ENCODE results near the gene PDE4B.

The PDE4B gene

GRCh38 chr1:66302815-66303214 is 510.1 kb downstream of the PDE4B start:
- H3K4me2 ChIP-seq (ENCODE audit: low read depth, low read length, poor library complexity, severe bottlenecking) = peak overlapping the region; percentile 70
- TF ChIP-seq EZH2phosphoT487 (IDR thresholded peaks at IDR 0.05; ENCODE audit: borderline replicate concordance) (no peak), CTCF (conservative IDR thresholded peaks at IDR 0.05; ENCODE audit: low read length) (no peak)
- H2AFZ ChIP-seq (ENCODE audit: low read length) = no peak overlapping the region
- no peak overlapping the region for H3K9ac ChIP-seq (ENCODE audit: low read depth, low read length, poor library complexity, severe bottlenecking)
- H4K20me1 ChIP-seq (ENCODE audit: insufficient read depth, low read length, poor library complexity, severe bottlenecking) = no peaks in the 10 kb centered on the region
- H3F3A ChIP-seq (ENCODE audit: low read depth) = no peaks in the 10 kb centered on the region; the same call in 1 of the 2 replicates
- no peaks in the 10 kb centered on the region for H3K27me3 ChIP-seq (ENCODE audit: insufficient read depth, low read length, poor library complexity, severe bottlenecking)
- H3K9me2 ChIP-seq (replicated peaks; ENCODE audit: low read depth, low read length) = no peaks in the 10 kb centered on the region
- no peaks in the 10 kb centered on the region for H3K9me3 ChIP-seq (ENCODE audit: insufficient read depth, low read depth, low read length)
- H3K36me3 ChIP-seq (ENCODE audit: insufficient read depth, low read length) = no peaks in the 10 kb centered on the region
- H3K4me1 ChIP-seq (ENCODE audit: insufficient read depth, low read length, poor library complexity, severe bottlenecking) = peaks cover 50% of the 10 kb centered on the region
- H3K79me2 ChIP-seq (ENCODE audit: insufficient read depth, low read length) = no peaks in the 10 kb centered on the region
- no peak overlapping the region for H3K4me3 ChIP-seq (ENCODE audit: low read length, poor library complexity, severe bottlenecking)

GRCh38 chr1:66303646-66304045 is 511.0 kb downstream of the PDE4B start:
- H3F3A ChIP-seq (ENCODE audit: low read depth) = no peaks in the 10 kb centered on the region; the same call in 1 of the 2 replicates
- H3K27me3 ChIP-seq (ENCODE audit: insufficient read depth, low read length, poor library complexity, severe bottlenecking) = no peaks in the 10 kb centered on the region
- H3K9me3 ChIP-seq (ENCODE audit: insufficient read depth, low read depth, low read length) = no peaks in the 10 kb centered on the region
- no peak overlapping the region for H3K4me3 ChIP-seq (ENCODE audit: low read length, poor library complexity, severe bottlenecking)
- no peaks in the 10 kb centered on the region for H3K79me2 ChIP-seq (ENCODE audit: insufficient read depth, low read length)
- no peak overlapping the region for H2AFZ ChIP-seq (ENCODE audit: low read length)
- H3K9ac ChIP-seq (ENCODE audit: low read depth, low read length, poor library complexity, severe bottlenecking) = no peak overlapping the region
- peaks cover 51% of the 10 kb centered on the region for H3K4me1 ChIP-seq (ENCODE audit: insufficient read depth, low read length, poor library complexity, severe bottlenecking)
- H3K36me3 ChIP-seq (ENCODE audit: insufficient read depth, low read length) = no peaks in the 10 kb centered on the region
- no peaks in the 10 kb centered on the region for H4K20me1 ChIP-seq (ENCODE audit: insufficient read depth, low read length, poor library complexity, severe bottlenecking)
- TF ChIP-seq CTCF (conservative IDR thresholded peaks at IDR 0.05; ENCODE audit: low read length) (no peak), EZH2phosphoT487 (IDR thresholded peaks at IDR 0.05; ENCODE audit: borderline replicate concordance) (no peak)
- H3K9me2 ChIP-seq (replicated peaks; ENCODE audit: low read depth, low read length) = no peaks in the 10 kb centered on the region
- H3K4me2 ChIP-seq (ENCODE audit: low read depth, low read length, poor library complexity, severe bottlenecking) = no peak overlapping the region

GRCh38 chr1:66304128-66304527 is 511.4 kb downstream of the PDE4B start:
- no peak overlapping the region for H2AFZ ChIP-seq (ENCODE audit: low read length)
- H3K4me3 ChIP-seq (ENCODE audit: low read length, poor library complexity, severe bottlenecking) = no peak overlapping the region
- no peak overlapping the region for H3K9ac ChIP-seq (ENCODE audit: low read depth, low read length, poor library complexity, severe bottlenecking)
- H3K9me2 ChIP-seq (replicated peaks; ENCODE audit: low read depth, low read length) = no peaks in the 10 kb centered on the region
- no peaks in the 10 kb centered on the region for H4K20me1 ChIP-seq (ENCODE audit: insufficient read depth, low read length, poor library complexity, severe bottlenecking)
- no peaks in the 10 kb centered on the region for H3F3A ChIP-seq (ENCODE audit: low read depth)
- no peaks in the 10 kb centered on the region for H3K9me3 ChIP-seq (ENCODE audit: insufficient read depth, low read depth, low read length)
- H3K27me3 ChIP-seq (ENCODE audit: insufficient read depth, low read length, poor library complexity, severe bottlenecking) = no peaks in the 10 kb centered on the region
- H3K4me1 ChIP-seq (ENCODE audit: insufficient read depth, low read length, poor library complexity, severe bottlenecking) = peaks cover 52% of the 10 kb centered on the region
- no peak overlapping the region for H3K4me2 ChIP-seq (ENCODE audit: low read depth, low read length, poor library complexity, severe bottlenecking)
- TF ChIP-seq CTCF (conservative IDR thresholded peaks at IDR 0.05; ENCODE audit: low read length) (no peak), EZH2phosphoT487 (IDR thresholded peaks at IDR 0.05; ENCODE audit: borderline replicate concordance) (no peak)
- no peaks in the 10 kb centered on the region for H3K36me3 ChIP-seq (ENCODE audit: insufficient read depth, low read length)
- no peaks in the 10 kb centered on the region for H3K79me2 ChIP-seq (ENCODE audit: insufficient read depth, low read length)

Data from Loucy (cell line).